H1 (cell line): ENCODE results near the gene NCAM1. TPM values are rescaled to one million over a fixed set of nuclear protein-coding genes. Genes with fewer than 3 reads are reported as not detected.

ENCODE experiments used
- EP300 ChIP-seq, 2 experiments: IDR thresholded peaks; 1 replicate in 1 of 2; 2 replicates in 1 of 2; pipeline ENCODE4 v1.6.1; 2011 to 2012; ENCODE audit warnings: low read depth in 2 of 2, low read length in 2 of 2, mild to moderate bottlenecking in 2 of 2, borderline replicate concordance in 1 of 2, inconsistent platforms in 1 of 2, moderate library complexity in 1 of 2
- GABPA ChIP-seq: IDR thresholded peaks from 2 replicates; pipeline ENCODE4 v1.6.1; 2011; ENCODE audit warnings: mild to moderate bottlenecking, low read length, moderate library complexity, borderline replicate concordance; ENCODE audit not compliant: insufficient read depth
- GTF2F1 ChIP-seq: IDR thresholded peaks from 2 replicates; pipeline ENCODE4 v1.6.1; 2012; ENCODE audit warnings: low read depth, low read length, improper control_type of control experiment, borderline replicate concordance
- SUZ12 ChIP-seq: fragments of 200-600 bp; sonication (generic); IDR thresholded peaks from 2 replicates; pipeline ENCODE4 v1.6.1; 2012; ENCODE audit warnings: mild to moderate bottlenecking, inconsistent platforms, low read length, moderate library complexity, mixed read lengths
- polyA plus RNA-seq, 7 experiments: library from polyadenylated mRNA; depleted of rRNA in 3 of 7; stranded (reverse) in 5 of 7; unstranded in 2 of 7; fragments of >200 nt in 5 of 7; fragments of 200-250 nt in 2 of 7; gene quantifications; 1 replicate in 5 of 7; 2 replicates in 1 of 7; 4 replicates in 1 of 7; pipeline versions ENCODE4 v1.2.1 to v1.2.3, GENCODE V29; 2011 to 2013; ENCODE audit warnings: missing spikeins in 2 of 7, mixed read lengths in 2 of 7
- total RNA-seq: library from RNA; stranded (reverse); fragmentation: NEBNext Ultra II Directional; extraction: Animal tissue kit (Norgen Biotek cat#: 25700); gene quantifications from 2 replicates; pipeline ENCODE4 v1.2.1, GENCODE V29; 2021

NCAM1 gene
- total and polyA plus RNA-seq, 2 of the 8 experiments (the other 6 are each of a cell fraction or from before 2014, with no cell fraction given) = 3.1 to 4.3 TPM

GRCh38 chr11:113072237-113072858 is 111.1 kb downstream of the NCAM1 start (continued):
- TF ChIP-seq GTF2F1 = no peak
- no peak for TF ChIP-seq SUZ12
- TF ChIP-seq GABPA = no peak
- TF ChIP-seq EP300 (IDR thresholded peaks at IDR 0.05; ENCODE audit: borderline replicate concordance in 1 of 2, low read depth in 2 of 2, low read length in 2 of 2) = no peak
